Endothelial cell of umbilical vein (primary cell): ENCODE measurements around the gene KIAA1671. TPM values are rescaled to one million over a fixed set of nuclear protein-coding genes. Genes with fewer than 3 reads are reported as not detected.

Source experiments
- BruUV-seq: library from RNA; stranded (reverse); fragments of 400-500 nt; replicated peaks from 2 replicates; lab custom pipeline; 2021; lab: Mats Ljungman, UMichigan
- CTCF ChIA-PET: fragments of 300-600, 350-600 bp; sonication (Branson Sonifier 250); formaldehyde crosslinking; loops from one replicate; lab custom pipeline; 2021; ENCODE audit warnings: antibody characterized with exemption, inconsistent platforms; lab: Charles Lee
- POLR2A ChIA-PET: fragments of 300-600, 350-600 bp; sonication (Branson Sonifier 250); formaldehyde crosslinking; loops from one replicate; lab custom pipeline; 2021; ENCODE audit warnings: antibody characterized with exemption, inconsistent platforms; lab: Charles Lee
- DNase-seq: peaks from one replicate; pipeline ENCODE4 v3.0.0-alpha.2; 2011; ENCODE audit warnings: low read depth, low spot score
- FAIRE-seq: peaks from 2 replicates; lab custom pipeline; 2011; peaks lifted over from hg19 to GRCh38; lab: Jason Lieb, UNC
- H2AFZ ChIP-seq: 2 replicates; pipeline ENCODE4 v1.6.0; 2012; ENCODE audit warnings: low read depth, low read length, control low read depth, inconsistent platforms
- H3K27ac ChIP-seq: 2 replicates; pipeline ENCODE4 v1.5.1; 2011; ENCODE audit warnings: low read depth, mild to moderate bottlenecking, control low read depth, low read length, moderate library complexity; ENCODE audit not compliant: insufficient read depth
- H3K27me3 ChIP-seq, 2 experiments: 2 replicates each; pipeline versions ENCODE4 v1.6.0 to v1.6.1; 2011; ENCODE audit warnings: low read length in 2 of 2, mixed read lengths in 1 of 2; ENCODE audit not compliant: control insufficient read depth in 2 of 2, insufficient read depth in 2 of 2
- H3K36me3 ChIP-seq, 2 experiments: 2 replicates in 1 of 2; 3 replicates in 1 of 2; pipeline ENCODE4 v1.5.1; 2011; ENCODE audit warnings: low read length in 2 of 2, mild to moderate bottlenecking in 1 of 2, moderate library complexity in 1 of 2; ENCODE audit not compliant: control insufficient read depth in 2 of 2, insufficient read depth in 2 of 2; ENCODE audit errors: extremely low read depth in 1 of 2
- H3K4me1 ChIP-seq: 3 replicates; pipeline ENCODE4 v1.5.1; 2011; ENCODE audit warnings: mild to moderate bottlenecking, low read length; ENCODE audit not compliant: control insufficient read depth, insufficient read depth; ENCODE audit errors: extremely low read depth
- H3K4me2 ChIP-seq: 2 replicates; pipeline ENCODE4 v1.6.1; 2011; ENCODE audit warnings: low read length, control low read depth, mixed read lengths; ENCODE audit not compliant: insufficient read depth
- H3K4me3 ChIP-seq, 3 experiments: fragments of 200-600 bp in 1 of 3; sonication (generic), shearing (Covaris generic) in 1 of 3; replicated peaks in 1 of 3; 2 replicates each; pipeline ENCODE4 v1.5.1; 2011 to 2016; ENCODE audit warnings: control low read depth in 3 of 3, low read length in 3 of 3, mild to moderate bottlenecking in 2 of 3, inconsistent platforms in 1 of 3, low read depth in 1 of 3, moderate library complexity in 1 of 3; ENCODE audit not compliant: insufficient read depth in 1 of 3
- H3K79me2 ChIP-seq: 2 replicates; pipeline ENCODE4 v1.6.0; 2012; ENCODE audit warnings: low read length, inconsistent platforms; ENCODE audit not compliant: control insufficient read depth, insufficient read depth
- H3K9ac ChIP-seq: replicated peaks from 2 replicates; pipeline ENCODE3; 2011; ENCODE audit warnings: low read length, control low read depth; ENCODE audit not compliant: insufficient read depth; ENCODE audit errors: extremely low read depth
- H3K9me1 ChIP-seq: replicated peaks from 3 replicates; pipeline ENCODE4 v1.6.0; 2011; ENCODE audit warnings: mild to moderate bottlenecking, low read length; ENCODE audit not compliant: control insufficient read depth, insufficient read depth; ENCODE audit errors: extremely low read depth
- H3K9me3 ChIP-seq: replicated peaks from 2 replicates; pipeline ENCODE4 v1.5.1; 2012; ENCODE audit warnings: low read length, inconsistent platforms; ENCODE audit not compliant: control insufficient read depth, insufficient read depth
- H4K20me1 ChIP-seq: replicated peaks from 2 replicates; pipeline ENCODE3; 2011; ENCODE audit warnings: mild to moderate bottlenecking, low read length; ENCODE audit not compliant: control insufficient read depth, insufficient read depth; ENCODE audit errors: extremely low read depth
- EZH2 ChIP-seq: IDR thresholded peaks from 2 replicates; pipeline ENCODE4 v1.6.1; 2012; ENCODE audit warnings: borderline replicate concordance, low read depth, mild to moderate bottlenecking, moderate library complexity, low read length, inconsistent platforms; ENCODE audit not compliant: severe bottlenecking
- FOS ChIP-seq: IDR thresholded peaks from 2 replicates; pipeline ENCODE4 v1.6.1; 2011; ENCODE audit warnings: mild to moderate bottlenecking, low read length, moderate library complexity, borderline replicate concordance; ENCODE audit not compliant: insufficient read depth
- GATA2 ChIP-seq: IDR thresholded peaks from 2 replicates; pipeline ENCODE4 v1.7.0; 2011; ENCODE audit warnings: low read depth, mild to moderate bottlenecking, moderate library complexity, mixed read lengths, low read length; ENCODE audit not compliant: insufficient read length, insufficient read depth
- JUN ChIP-seq: IDR thresholded peaks from 2 replicates; pipeline ENCODE4 v1.6.1; 2011; ENCODE audit warnings: borderline replicate concordance, low read depth; ENCODE audit not compliant: insufficient read length, insufficient read depth
- MYC ChIP-seq: IDR thresholded peaks from one replicate; pipeline ENCODE4 v1.6.1; 2011; ENCODE audit warnings: mild to moderate bottlenecking, low read depth, low read length
- POLR2A ChIP-seq: IDR thresholded peaks from 2 replicates; pipeline ENCODE4 v1.6.1; 2012; ENCODE audit warnings: low read depth, mild to moderate bottlenecking, control low read depth, low read length
- POLR2AphosphoS5 ChIP-seq: IDR thresholded peaks from 2 replicates; pipeline ENCODE4 v1.6.1; 2012; ENCODE audit warnings: low read depth, mild to moderate bottlenecking, control low read depth, low read length, moderate library complexity; ENCODE audit not compliant: insufficient read depth
- dilution Hi-C: fragments of 300-500 bp; cut with MboI; formaldehyde crosslinking; loops from one replicate; pipeline ENCODE4 v1.15.0; 2019; ENCODE audit warnings: low sequenced_read_pairs; ENCODE audit not compliant: extremely low pct_ligation_motif_present
- intact Hi-C: fragments of 100-400 bp; cut with micrococcal nuclease; formaldehyde crosslinking; loops from one replicate; pipeline ENCODE4 v1.10.0; 2022
- polyA plus RNA-seq, 4 experiments: library from polyadenylated mRNA; depleted of rRNA in 3 of 4; stranded (reverse) in 3 of 4; unstranded in 1 of 4; fragments of >200 nt; gene quantifications; 2 replicates each; pipeline versions ENCODE4 v1.2.1 to v1.2.3, GENCODE V29; 2011 to 2012; ENCODE audit warnings: missing spikeins in 1 of 4
- total RNA-seq: library from RNA; stranded (reverse); gene quantifications from 2 replicates; pipeline ENCODE4 v1.2.3, GENCODE V29; 2021
- TF ChIP-seq, protein P1 (sequence below): IDR thresholded peaks from 2 replicates; pipeline ENCODE4 v1.6.1; 2011; ENCODE audit not compliant: insufficient read depth, insufficient read length
- TF ChIP-seq, protein P2 (sequence below), 2 donors: IDR thresholded peaks; 1 replicate in 1 of 2; 2 replicates in 1 of 2; pipeline ENCODE4 v1.5.1; 2011; ENCODE audit warnings: low read length in 2 of 2, mild to moderate bottlenecking in 2 of 2, moderate library complexity in 2 of 2, control low read depth in 1 of 2, inconsistent platforms in 1 of 2, low read depth in 1 of 2; ENCODE audit not compliant: insufficient read depth in 1 of 2; ENCODE audit errors: extremely low read depth in 1 of 2

The KIAA1671 gene
- total and polyA plus RNA-seq, 2 donors (not counting 3 experiments of a cell fraction or from before 2014, with no cell fraction given), result 23.1 to 85.1 TPM

GRCh38 chr22:25083056-25083806, 130.7 kb downstream of the KIAA1671 start:
- FAIRE-seq (no peak), DNase-seq (no peak)
- no peaks in the 10 kb centered on the region for H3K9me3 ChIP-seq
- BruUV-seq, result no TSS peak
- H3K4me3 ChIP-seq, result no peak overlapping the region
- no peaks in the 10 kb centered on the region for H3K27me3 ChIP-seq
- H3K9ac ChIP-seq, result no peak overlapping the region
- no peak for TF ChIP-seq POLR2A
- no peak for TF ChIP-seq EZH2
- TF ChIP-seq GATA2, result no peak
- no peak for TF ChIP-seq JUN
- no peak for TF ChIP-seq MYC
- TF ChIP-seq, protein P1, sequence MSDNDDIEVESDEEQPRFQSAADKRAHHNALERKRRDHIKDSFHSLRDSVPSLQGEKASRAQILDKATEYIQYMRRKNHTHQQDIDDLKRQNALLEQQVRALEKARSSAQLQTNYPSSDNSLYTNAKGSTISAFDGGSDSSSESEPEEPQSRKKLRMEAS, result no peak
- TF ChIP-seq, protein P2, sequence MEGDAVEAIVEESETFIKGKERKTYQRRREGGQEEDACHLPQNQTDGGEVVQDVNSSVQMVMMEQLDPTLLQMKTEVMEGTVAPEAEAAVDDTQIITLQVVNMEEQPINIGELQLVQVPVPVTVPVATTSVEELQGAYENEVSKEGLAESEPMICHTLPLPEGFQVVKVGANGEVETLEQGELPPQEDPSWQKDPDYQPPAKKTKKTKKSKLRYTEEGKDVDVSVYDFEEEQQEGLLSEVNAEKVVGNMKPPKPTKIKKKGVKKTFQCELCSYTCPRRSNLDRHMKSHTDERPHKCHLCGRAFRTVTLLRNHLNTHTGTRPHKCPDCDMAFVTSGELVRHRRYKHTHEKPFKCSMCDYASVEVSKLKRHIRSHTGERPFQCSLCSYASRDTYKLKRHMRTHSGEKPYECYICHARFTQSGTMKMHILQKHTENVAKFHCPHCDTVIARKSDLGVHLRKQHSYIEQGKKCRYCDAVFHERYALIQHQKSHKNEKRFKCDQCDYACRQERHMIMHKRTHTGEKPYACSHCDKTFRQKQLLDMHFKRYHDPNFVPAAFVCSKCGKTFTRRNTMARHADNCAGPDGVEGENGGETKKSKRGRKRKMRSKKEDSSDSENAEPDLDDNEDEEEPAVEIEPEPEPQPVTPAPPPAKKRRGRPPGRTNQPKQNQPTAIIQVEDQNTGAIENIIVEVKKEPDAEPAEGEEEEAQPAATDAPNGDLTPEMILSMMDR (IDR thresholded peaks at IDR 0.05; ENCODE audit: extremely low read depth in 1 of 2, insufficient read depth in 1 of 2, low read depth in 1 of 2, low read length in 2 of 2), result no peak
- TF ChIP-seq FOS, result no peak
- TF ChIP-seq POLR2AphosphoS5, result no peak
- H3K36me3 ChIP-seq, result no peaks in the 10 kb centered on the region
- no peak overlapping the region for H3K4me2 ChIP-seq
- no peaks in the 10 kb centered on the region for H4K20me1 ChIP-seq
- H3K9me1 ChIP-seq, result no peaks in the 10 kb centered on the region
- no peak overlapping the region for H3K27ac ChIP-seq
- intact Hi-C loops, result no loop called here
- no peak overlapping the region for H2AFZ ChIP-seq
- ChIA-PET POLR2A (no interaction called here), CTCF (interaction anchor here (1.2 to 3.5 kb wide), 4 partner anchors 23 to 119 kb away, joined by 3 to 31 read pairs (median 16); no protein-coding TSS in a partner anchor)
- H3K79me2 ChIP-seq, result no peaks in the 10 kb centered on the region
- peaks cover 26% of the 10 kb centered on the region for H3K4me1 ChIP-seq
- dilution Hi-C loops, result no loop called here
